Peyer's patch (tissue), 4 donors: ENCODE measurements around the gene GTF2E1.

ENCODE experiments used
- POLR2A ChIP-seq, 2 donors: fragments of 450-650 bp; IDR thresholded peaks; one replicate each; pipeline ENCODE4 v1.5.1; 2017; ENCODE audit warnings: antibody characterized with exemption in 2 of 2, mild to moderate bottlenecking in 2 of 2, moderate library complexity in 2 of 2
- TF ChIP-seq, protein P1 (sequence below), 6 experiments: fragments of 450-650 bp in 4 of 6; fragments of 200-600 bp in 2 of 6; sonication (generic) in 1 of 6; IDR thresholded peaks; one replicate each; pipeline ENCODE4 v1.5.1; 2017 to 2019; ENCODE audit warnings: antibody characterized with exemption in 6 of 6, mild to moderate bottlenecking in 3 of 6, moderate library complexity in 1 of 6

DNA sequence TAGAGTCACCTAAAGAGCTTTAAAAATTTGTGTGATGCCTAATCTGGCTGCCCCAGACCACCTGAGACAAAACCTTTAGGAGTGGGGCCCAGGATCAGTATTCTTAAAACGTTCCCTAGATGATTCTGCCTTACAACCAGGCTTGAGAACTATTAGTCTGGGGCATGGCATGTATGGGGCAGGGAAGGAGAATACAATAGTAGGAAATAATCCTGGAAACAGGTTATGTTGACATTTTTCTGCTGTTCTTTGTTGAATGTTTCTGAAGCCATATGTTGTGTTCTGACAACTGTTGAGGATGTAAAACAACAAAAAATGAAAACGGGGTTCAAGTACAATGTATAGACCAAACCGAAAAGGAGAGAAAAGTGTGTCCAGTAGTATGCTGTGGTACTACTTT is 2.9 kb downstream of the GTF2E1 start:
- TF ChIP-seq, protein P1, sequence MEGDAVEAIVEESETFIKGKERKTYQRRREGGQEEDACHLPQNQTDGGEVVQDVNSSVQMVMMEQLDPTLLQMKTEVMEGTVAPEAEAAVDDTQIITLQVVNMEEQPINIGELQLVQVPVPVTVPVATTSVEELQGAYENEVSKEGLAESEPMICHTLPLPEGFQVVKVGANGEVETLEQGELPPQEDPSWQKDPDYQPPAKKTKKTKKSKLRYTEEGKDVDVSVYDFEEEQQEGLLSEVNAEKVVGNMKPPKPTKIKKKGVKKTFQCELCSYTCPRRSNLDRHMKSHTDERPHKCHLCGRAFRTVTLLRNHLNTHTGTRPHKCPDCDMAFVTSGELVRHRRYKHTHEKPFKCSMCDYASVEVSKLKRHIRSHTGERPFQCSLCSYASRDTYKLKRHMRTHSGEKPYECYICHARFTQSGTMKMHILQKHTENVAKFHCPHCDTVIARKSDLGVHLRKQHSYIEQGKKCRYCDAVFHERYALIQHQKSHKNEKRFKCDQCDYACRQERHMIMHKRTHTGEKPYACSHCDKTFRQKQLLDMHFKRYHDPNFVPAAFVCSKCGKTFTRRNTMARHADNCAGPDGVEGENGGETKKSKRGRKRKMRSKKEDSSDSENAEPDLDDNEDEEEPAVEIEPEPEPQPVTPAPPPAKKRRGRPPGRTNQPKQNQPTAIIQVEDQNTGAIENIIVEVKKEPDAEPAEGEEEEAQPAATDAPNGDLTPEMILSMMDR (IDR thresholded peaks at IDR 0.05) = no peak
- TF ChIP-seq POLR2A (IDR thresholded peaks at IDR 0.05) = no peak
